Prostate gland (tissue), 2 donors: ENCODE results near the gene PRND.

Experiments
- POLR2A ChIP-seq: fragments of 450-650 bp; IDR thresholded peaks from one replicate; pipeline ENCODE4 v1.6.1; 2016; ENCODE audit warnings: antibody characterized with exemption, mild to moderate bottlenecking
- TF ChIP-seq, protein P1 (sequence below), 4 experiments: fragments of 200-600 bp in 2 of 4; fragments of 450-650 bp in 2 of 4; sonication (generic) in 2 of 4; IDR thresholded peaks; 1 replicate in 3 of 4; 2 replicates in 1 of 4; pipeline ENCODE4 v1.5.1; 2016 to 2019; ENCODE audit warnings: antibody characterized with exemption in 4 of 4, mild to moderate bottlenecking in 2 of 4, moderate library complexity in 2 of 4

GRCh38 chr20:4694076-4694475, 27.6 kb upstream of the PRND start:
- TF ChIP-seq POLR2A, result no peak
- TF ChIP-seq, protein P1, sequence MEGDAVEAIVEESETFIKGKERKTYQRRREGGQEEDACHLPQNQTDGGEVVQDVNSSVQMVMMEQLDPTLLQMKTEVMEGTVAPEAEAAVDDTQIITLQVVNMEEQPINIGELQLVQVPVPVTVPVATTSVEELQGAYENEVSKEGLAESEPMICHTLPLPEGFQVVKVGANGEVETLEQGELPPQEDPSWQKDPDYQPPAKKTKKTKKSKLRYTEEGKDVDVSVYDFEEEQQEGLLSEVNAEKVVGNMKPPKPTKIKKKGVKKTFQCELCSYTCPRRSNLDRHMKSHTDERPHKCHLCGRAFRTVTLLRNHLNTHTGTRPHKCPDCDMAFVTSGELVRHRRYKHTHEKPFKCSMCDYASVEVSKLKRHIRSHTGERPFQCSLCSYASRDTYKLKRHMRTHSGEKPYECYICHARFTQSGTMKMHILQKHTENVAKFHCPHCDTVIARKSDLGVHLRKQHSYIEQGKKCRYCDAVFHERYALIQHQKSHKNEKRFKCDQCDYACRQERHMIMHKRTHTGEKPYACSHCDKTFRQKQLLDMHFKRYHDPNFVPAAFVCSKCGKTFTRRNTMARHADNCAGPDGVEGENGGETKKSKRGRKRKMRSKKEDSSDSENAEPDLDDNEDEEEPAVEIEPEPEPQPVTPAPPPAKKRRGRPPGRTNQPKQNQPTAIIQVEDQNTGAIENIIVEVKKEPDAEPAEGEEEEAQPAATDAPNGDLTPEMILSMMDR (IDR thresholded peaks at IDR 0.05), result no peak
